HG02678 (cell line): ENCODE data around the gene SLC25A25.
A peak's percentile ranks its signal among the peaks of the same experiment; 100 is the strongest.

Source experiments
- ATAC-seq: cut with Tn5 transposase; IDR thresholded peaks from one replicate; pipeline ENCODE4 v1.9.1; 2021; ENCODE audit warnings: mild to moderate bottlenecking, moderate library complexity; ENCODE audit not compliant: unreplicated experiment

The SLC25A25 gene

DNA sequence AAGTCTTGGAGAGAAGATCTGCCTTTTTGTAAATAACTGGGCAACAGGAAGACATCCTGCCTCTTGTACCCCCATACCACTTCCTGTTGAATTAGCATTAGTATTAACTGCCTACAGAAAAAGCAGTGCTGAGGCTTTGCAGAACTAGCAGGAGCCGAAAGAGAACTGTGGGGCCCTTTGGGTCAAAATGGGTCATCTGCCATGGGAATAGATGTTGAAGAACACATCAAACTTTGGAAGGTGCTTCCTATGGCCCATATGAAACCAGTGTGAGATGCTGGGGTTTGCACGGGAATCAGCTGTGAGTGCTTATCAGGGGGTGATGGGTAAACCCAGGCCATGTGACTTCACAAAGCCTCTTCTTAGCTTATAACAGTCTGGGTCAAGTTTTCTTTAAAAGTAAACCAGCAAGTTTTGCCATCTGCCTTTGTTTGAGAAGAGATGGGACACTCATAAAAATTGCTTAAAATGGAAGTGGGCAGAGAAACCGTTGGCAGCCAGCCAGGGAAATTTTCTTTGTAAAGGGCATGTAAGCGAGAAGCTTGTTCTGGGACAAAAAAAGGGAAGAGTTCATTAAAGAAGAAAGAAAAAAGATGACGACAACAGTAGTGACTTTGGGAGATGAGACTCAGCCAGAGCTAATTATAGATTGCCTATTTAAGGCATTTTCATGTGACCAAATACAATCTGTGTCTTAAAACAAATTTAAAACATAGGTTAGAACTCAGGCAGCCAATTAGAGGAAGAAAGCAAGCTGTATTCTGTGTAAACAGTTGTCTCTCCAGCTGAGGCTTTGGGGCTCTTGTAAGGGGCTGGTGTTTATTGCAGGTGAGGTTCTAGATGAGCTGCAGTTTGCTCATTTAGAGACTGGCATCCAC is 4.4 kb downstream of the SLC25A25 start:
- no peak for ATAC-seq

- no peak for ATAC-seq
Observed at GRCh38 chr9:128073253-128073886, 5.3 kb downstream of the SLC25A25 start.

GRCh38 chr9:128077847-128078503 is 9.9 kb downstream of the SLC25A25 start:
- ATAC-seq = no peak

DNA sequence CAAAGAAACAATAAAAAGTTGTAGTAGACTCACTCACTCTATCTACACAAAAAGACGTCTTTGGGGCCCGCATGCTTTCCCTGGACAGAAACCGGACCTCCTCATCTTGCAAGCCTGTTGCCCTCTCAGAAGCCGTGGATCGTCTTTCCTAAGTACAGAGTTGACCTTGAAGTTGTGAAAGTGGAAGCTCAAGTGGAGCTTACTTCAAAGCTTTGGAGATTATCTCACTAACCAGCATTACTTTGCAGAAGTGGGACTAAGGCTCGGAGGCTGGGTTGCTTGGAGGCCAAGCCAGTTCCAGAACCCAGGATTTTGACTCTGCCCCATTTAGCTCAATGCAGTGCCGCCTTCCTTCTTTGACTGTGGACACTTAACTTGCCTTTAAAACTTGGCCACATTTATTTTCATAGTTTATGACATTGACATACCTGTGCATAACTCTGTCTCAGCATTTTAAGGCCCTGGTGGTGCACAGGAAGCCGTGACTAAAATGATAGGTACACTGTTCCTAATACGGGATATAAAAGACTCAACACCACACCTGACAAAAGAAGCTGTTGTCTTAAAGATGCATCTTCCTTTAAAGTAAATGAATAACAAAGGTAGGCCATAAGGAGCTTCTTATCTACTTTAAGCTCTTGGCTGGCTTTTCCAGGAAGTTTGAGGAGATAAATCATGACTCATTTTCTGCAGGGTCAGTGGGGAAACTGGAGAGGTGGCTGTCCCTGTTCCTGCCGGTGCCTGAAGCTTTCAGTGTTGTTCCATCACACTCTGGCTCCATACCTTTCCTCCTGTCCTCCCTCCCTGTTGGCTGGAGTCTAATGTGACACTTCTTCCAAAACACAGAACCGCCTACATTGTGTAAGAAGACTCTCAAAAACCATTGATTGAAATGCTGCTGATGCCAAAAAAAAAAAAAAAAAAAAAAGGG is 10.7 kb downstream of the SLC25A25 start:
- no peak for ATAC-seq

GRCh38 chr9:128080206-128080605 is 12.2 kb downstream of the SLC25A25 start:
- ATAC-seq = no peak

GRCh38 chr9:128081056-128081455 is 13.0 kb downstream of the SLC25A25 start:
- ATAC-seq = no peak

- ATAC-seq = no peak
Observed at GRCh38 chr9:128082151-128082550, 14.1 kb downstream of the SLC25A25 start.

- no peak for ATAC-seq
Observed at GRCh38 chr9:128084746-128085145, 16.7 kb downstream of the SLC25A25 start.

- no peak for ATAC-seq
Observed at GRCh38 chr9:128085943-128086342, 17.9 kb downstream of the SLC25A25 start.

DNA sequence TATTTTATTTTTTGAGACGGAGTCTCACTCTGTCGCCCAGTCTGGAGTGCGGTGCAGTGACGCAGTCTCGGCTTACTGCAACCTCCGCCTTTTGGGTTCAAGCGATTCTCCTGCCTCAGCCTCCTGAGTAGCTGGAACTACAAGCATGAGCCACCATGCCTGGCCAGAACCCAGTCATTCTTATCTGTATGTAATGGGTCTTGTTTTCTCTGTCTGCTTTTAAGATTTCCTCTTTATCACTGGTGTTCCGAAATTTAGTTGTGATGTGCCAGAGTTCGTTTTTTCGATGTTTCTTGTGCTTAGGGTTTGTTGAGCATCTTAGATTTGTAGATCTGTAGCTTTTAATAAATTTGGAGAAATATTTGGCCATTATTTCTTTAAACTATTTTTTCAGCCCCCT is 19.2 kb downstream of the SLC25A25 start:
- ATAC-seq = no peak

DNA sequence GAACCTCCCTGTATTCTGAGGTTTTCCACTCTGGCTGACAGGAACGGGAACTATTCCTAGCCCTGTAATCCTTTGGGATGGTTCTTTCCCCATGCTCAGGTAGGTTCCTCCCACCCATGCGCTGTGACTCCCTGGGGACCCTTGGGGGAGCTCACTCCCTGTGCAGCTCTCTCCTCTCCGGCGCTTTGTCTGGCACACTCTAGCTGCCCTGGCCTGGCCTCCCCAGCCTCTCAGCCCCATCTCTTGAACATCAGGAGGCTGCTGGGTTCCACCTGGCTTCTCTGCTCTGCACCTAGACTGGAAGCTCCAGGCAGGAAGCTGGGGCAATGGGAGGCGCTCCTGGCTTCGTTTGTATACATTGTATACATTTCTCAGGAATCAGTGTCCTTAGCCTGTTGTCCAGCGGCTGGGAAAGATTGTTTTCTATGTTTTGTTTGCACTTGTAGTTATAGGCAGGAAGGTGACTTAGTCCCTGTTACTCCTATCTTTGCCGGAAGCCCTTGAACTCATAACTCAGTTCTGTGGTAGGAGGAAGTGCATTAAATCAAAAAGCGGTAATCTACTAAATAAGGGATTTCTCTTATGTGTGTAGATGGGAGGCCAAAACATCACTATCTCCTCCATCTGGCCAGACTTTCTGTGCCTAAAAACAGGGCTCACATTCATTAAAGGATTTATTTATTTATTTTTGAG is 20.4 kb downstream of the SLC25A25 start:
- ATAC-seq = no peak

DNA sequence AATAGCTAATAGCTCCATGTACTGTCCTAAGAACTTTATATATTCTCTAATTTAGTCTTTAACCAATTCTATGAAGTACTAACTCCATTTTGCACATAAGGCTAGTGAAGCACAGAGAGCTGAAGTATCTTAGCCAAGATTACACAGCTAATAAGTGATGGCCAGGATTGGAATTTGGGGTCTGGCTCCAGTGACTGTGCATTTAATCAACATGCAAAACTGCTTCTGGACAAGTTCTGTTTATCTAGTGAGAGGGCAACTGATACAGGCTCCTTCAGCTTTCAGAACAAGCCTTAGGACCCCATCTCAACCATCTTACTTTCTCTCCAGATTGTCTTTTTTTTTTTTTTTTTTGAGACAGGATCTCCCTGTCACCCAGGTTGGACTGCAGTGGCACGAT is 21.3 kb downstream of the SLC25A25 start:
- ATAC-seq = no peak

DNA sequence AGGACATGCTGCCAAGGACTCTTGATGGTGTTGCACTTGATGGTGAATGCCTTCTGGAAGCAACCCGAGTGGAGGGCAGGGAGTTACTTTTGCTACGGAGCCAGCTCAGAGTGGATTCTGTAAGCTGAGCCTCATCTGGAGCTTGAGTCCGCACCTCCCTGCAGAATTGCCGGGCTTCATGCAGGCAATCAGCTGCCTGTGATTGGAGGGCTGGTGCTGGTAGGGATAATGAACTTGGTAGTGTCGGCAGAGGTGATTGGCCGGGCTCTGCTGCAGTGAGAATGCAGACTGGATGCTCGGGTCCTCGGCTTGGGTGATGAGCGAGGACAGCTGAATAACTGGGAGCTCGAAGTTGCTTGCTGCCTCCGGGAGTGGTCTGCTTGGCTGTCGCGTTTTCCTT is 23.1 kb downstream of the SLC25A25 start:
- ATAC-seq = no peak

DNA sequence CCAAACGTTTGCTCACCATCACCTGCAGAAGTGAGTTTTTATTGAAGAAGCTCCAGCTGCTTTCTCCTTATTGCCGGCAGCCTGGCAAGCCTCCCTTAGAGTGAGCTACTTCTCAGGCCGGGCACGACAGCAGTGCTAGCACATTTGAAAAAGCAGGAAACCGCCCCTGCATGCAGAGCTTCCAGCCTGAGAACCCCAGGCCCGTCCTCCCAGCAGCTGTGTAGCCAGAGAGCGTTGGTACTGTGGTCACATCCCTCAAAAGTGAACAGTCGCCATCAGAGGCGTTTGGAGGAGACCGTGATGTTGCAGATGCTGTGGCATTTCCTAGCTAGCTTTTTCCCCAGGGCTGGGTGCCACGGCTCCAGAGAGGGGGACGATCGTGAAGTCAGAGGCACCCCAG is 23.5 kb downstream of the SLC25A25 start:
- ATAC-seq = no peak

- no peak for ATAC-seq
Observed at GRCh38 chr9:128092199-128092977, 24.4 kb downstream of the SLC25A25 start.

GRCh38 chr9:128093011-128093410 is 25.0 kb downstream of the SLC25A25 start:
- ATAC-seq = no peak

DNA sequence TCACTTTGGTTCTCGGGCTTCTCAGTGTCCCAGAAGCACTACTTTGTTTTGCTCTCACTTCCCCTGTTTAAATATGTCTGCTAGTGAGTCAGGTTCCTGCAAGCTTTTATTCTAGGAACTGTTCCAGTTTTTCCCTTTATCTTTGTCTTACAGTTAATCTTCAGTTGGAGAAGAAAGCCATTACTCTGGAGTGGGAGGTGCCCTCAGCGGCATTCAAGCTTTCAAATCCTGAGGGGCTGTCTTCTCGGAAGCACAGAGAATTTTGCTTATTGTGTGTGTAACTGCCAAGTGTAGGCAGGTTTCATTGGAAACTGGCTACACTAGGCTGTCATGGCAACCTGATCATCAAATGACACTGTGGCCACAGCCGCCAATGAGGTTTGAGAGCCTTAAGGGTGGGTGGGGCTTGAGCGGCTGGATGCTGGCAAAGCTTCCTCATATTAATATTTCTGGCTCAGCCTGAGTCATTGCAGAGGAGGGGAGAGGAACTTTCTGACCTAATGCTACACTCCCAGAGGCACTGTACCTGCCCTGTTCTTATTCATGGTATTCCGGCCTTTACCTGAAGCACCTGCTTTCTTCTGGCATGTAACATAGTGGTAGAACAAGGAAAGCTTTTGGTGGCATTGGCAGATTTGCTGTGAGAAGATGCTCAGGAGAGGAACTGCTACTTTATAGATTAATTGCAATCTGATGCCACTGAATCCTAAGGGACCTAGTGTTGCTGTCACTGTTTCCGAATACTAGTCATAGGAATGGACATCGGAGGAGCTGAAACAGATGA is 26.3 kb downstream of the SLC25A25 start:
- ATAC-seq = peak; percentile 90

DNA sequence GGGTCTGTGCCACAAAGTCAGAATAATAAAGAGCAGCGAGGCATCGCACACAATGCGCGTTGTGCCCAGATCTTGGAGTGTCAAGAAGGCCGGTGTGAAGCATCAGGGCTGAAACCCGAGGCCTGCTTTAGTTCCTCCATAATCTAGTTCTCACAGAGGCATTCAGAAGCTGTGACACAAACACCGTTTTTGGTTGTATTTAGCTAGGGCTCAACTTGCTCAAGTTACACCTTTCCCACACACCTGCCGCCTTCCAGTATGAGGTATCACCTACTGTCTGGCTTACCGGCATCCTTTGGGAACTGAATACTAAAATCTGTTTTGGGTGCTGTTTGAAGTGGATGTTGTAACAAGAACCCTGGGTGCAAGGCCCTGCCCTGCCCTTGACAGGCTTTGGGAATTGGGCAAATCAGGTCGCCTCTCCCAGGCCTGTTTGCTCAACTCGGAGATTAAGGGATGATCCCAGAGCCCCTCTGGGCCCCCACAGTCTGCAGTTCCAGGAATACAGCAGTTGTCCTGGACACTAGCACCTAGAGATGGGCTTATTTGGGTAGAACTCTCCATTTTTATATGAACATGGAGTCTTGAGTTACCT is 27.0 kb downstream of the SLC25A25 start:
- ATAC-seq = no peak
